GM12892 (cell line): Measurements from ENCODE around the gene TCF4.

ENCODE experiments used
- DNase-seq: peaks from one replicate; pipeline ENCODE4 v3.0.0; 2011; ENCODE audit not compliant: insufficient read length
- FAIRE-seq: peaks from 2 replicates; lab custom pipeline; 2011; peaks lifted over from hg19 to GRCh38; lab: Jason Lieb, UNC
- POLR2A ChIP-seq: IDR thresholded peaks from 2 replicates; pipeline ENCODE4 v1.6.1; 2011; ENCODE audit warnings: low read depth, low read length, control low read depth
- POLR2AphosphoS5 ChIP-seq: IDR thresholded peaks from 2 replicates; pipeline ENCODE4 v1.6.1; 2011; ENCODE audit warnings: low read depth, low read length, control low read depth
- TAF1 ChIP-seq: IDR thresholded peaks from 2 replicates; pipeline ENCODE4 v1.6.1; 2011; ENCODE audit warnings: low read depth, mild to moderate bottlenecking, control low read depth, low read length, borderline replicate concordance

TCF4 gene

GRCh38 chr18:55534996-55535395 lies 53.0 kb downstream of the TCF4 start:
- TF ChIP-seq POLR2AphosphoS5: no peak
- TF ChIP-seq POLR2A: no peak
- TF ChIP-seq TAF1: no peak
- no peak for FAIRE-seq

GRCh38 chr18:55534547-55534946 lies 53.4 kb downstream of the TCF4 start:
- DNase-seq (no peak), FAIRE-seq (peak; percentile 60)
- no peak for TF ChIP-seq TAF1
- TF ChIP-seq POLR2A: no peak
- TF ChIP-seq POLR2AphosphoS5: no peak

More at GRCh38 chr18:55534996-55535395, 53.0 kb downstream of the TCF4 start:
- no peak for DNase-seq

GRCh38 chr18:55530166-55530565 lies 57.8 kb downstream of the TCF4 start:
- FAIRE-seq (no peak), DNase-seq (no peak)
- TF ChIP-seq POLR2A (no peak), POLR2AphosphoS5 (no peak), TAF1 (no peak)

DNA sequence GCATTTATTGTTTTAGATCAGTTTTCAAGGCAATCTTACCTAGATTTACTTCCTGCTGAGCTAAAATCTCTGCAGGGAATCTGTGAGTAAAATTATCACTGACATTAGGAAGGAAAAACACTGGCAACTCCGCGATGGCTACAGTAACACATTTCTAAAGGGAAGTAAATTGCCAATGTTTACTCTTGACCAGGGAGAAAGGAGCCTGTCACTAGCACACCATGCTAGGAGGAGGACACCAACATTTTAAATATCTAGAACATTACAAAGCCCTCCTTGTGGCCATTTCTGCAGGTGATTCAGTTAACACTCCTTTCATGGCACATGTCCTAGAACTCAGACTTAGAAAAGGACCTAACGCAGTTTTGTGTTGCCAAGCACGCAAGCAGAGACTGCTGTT lies 58.4 kb downstream of the TCF4 start:
- DNase-seq (no peak), FAIRE-seq (no peak)
- TF ChIP-seq POLR2AphosphoS5: no peak
- TF ChIP-seq POLR2A: no peak
- TF ChIP-seq TAF1: no peak

DNA sequence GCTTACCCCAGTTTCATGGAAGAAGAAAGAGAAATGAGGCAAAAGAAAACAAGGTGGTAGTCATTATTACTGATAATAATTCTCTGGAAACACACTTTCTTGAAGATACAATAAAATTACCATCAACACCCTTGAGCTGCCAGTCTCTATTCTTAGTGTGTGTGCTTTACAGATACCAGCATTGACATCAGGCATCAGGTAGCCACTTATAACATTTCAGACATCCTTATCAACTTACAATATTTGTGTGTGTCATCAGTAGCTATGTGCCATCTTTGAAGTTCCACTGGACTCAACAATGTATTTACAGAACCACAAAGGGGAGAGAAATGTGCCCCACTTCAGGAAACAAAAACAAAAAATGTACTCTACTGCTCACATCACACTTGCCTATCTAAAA lies 62.1 kb downstream of the TCF4 start:
- TF ChIP-seq TAF1 (no peak), POLR2AphosphoS5 (no peak), POLR2A (no peak)
- no peak for FAIRE-seq
- DNase-seq: no peak

- TF ChIP-seq TAF1 (no peak), POLR2A (no peak), POLR2AphosphoS5 (no peak)
- FAIRE-seq: no peak
- no peak for DNase-seq
Observed at GRCh38 chr18:55524353-55525073, 63.5 kb downstream of the TCF4 start.

DNA sequence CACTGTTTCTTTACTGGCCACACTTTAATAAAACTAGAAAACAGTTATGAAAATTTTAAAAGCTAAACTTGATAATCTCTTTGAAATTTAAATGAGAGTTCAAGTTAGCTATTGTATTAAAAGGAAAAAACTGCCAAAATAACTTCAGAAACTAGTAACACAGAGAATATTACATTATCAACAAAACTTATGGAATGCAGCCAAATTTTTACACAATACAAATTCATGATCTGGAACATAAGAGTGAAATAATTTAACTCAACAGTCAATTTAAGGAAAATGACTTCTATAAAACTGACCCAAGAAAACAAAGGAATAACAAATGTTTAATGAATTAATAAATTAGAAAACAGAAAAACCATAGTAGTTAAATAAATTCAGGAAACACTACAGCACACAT lies 65.0 kb downstream of the TCF4 start:
- DNase-seq (no peak), FAIRE-seq (no peak)

DNA sequence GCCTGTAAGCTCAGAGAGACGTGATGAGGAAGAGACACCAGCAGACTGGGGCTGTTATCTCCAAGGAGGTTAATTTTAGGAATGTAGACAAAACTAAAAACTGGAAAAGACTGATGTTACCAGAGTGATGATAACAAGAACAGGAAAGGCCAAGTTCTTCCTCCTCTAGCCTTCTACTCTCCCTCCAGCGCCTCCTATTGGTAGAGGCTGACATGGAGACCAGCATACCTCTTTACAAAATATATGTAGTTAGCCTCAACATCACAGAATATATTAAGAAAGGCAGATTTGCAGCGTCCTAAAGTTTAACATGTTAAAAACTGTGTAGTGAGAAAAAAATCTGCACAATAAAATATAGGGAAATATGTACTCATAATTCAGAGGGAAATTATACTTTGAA lies 66.0 kb downstream of the TCF4 start:
- no peak for FAIRE-seq

More for the DNA sequence above, 65.0 kb downstream of the TCF4 start:
- TF ChIP-seq TAF1: no peak
- TF ChIP-seq POLR2AphosphoS5: no peak

DNA sequence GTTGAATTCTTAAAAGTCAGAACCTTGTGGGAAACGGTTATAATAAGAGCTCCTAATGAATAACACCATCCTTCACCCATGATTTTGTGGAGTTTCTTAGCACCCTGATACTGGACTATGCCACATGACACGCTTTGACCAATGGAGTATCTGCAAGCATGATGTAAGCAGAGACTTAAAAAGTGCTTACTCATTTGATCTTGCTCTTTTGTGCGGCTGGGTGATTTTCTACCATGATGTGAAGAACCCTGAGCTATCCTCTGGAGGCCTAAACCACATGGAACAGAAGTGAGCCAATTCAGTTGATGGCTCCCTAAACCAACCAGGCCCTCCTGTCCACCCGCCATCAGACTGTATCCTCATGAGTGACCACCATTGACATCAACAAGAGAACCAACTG lies 70.9 kb downstream of the TCF4 start:
- DNase-seq: no peak
- no peak for FAIRE-seq
- no peak for TF ChIP-seq POLR2A

More for the DNA sequence above, 66.0 kb downstream of the TCF4 start:
- DNase-seq: no peak
- no peak for TF ChIP-seq TAF1
- no peak for TF ChIP-seq POLR2AphosphoS5

DNA sequence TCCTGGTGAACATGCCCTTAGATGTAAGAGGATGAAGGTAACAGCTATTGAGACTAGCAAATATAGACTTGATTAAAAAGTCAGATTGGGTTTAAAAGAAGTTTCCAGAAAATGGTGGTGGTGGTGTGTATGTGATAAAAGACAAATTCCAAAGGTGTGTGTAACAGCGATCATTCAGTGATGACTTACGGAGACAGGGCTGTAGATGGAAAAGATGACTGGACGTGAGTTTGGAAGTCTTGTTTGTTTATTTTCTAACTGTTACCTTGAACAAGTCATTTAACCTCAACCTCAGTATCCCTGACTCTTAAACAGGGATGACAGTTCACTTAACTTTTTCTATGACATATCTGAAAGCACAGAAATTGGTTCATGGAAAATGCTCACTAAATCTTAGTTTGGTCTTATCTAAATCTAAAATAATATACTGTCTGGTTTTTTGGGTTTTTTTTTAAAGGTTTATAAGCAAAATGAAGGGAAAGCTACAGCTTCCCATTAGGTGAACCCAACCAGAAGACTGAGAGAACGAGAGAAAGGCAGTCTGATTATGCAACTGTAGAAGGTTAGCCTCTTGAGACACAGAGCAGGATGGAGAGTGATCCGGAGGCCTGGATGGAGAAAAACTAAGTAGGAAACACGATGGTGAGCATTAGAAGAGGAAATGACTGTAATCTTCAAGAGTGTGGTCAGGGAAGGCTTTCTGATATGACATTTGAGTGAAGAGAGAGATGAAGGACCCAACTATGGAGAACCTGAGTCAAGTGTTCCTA lies 71.9 kb downstream of the TCF4 start:
- TF ChIP-seq POLR2A (no peak), TAF1 (no peak), POLR2AphosphoS5 (no peak)
- no peak for DNase-seq
- no peak for FAIRE-seq

DNA sequence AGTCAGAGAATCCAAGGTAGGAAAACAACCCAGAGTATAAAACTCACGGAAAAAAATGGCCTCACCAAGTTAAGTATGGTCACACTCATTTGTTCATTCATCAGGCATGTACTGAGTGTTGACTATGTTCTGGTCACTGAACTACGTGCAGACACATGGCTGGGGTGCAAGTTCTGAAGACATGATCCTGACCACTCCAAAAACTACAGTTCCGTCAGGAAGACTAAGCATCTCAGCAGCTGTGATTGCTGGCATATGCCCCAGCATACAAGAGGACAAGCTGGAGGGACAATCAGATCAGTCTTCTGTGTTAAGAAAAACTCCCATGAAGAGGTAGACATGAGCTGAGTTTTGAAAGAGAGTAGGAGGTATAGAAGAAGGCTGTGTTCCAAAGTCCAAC lies 72.8 kb downstream of the TCF4 start:
- TF ChIP-seq POLR2AphosphoS5 (no peak), TAF1 (no peak), POLR2A (no peak)
- DNase-seq: no peak
- FAIRE-seq: no peak

DNA sequence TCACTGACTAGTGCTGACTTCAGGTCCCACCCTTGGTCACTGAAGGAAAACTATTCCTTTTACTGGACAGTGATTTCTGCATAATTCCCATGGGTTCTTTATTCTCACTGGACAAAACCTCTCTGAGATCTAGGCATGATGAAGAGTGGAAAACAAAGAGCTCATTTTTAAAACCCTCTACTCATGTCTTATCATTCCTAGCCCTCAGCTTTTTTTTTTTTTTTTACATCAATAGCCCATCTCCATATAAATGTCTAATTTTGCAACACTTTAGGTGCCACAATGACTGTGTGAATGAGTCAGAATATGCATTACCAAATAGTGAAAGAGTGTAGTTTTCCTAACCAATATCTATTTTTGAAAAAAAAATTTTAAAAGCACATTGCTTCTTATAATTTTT lies 74.8 kb downstream of the TCF4 start:
- TF ChIP-seq POLR2AphosphoS5 (no peak), POLR2A (no peak), TAF1 (no peak)
- DNase-seq: no peak
- FAIRE-seq: no peak

DNA sequence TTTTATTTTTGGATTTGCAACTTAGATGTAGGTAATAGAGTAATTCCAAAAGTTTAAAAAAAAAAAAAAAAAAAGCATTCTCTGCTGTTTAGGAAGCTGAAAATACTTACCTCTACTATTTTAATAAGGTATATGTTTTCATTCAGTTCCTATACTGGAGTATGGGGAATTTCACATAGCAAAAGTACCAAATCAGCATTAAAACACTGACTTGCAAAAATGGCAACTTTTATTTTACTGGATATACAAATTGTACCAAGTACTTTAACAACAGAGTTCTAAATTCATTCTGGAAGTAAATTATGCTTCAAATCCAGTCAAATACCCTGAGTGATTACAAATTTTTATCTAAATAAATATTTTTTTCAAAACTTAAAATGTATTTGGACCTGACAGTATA lies 76.7 kb downstream of the TCF4 start:
- TF ChIP-seq TAF1 (no peak), POLR2AphosphoS5 (no peak), POLR2A (no peak)
- DNase-seq (no peak), FAIRE-seq (no peak)
